ENCODE data around the gene TCTN3.
"Not testable (repeated sequence)": the region's sequence is repeated elsewhere in the genome, so short reads cannot be mapped to it uniquely, and the experiment has no call there.

Gene TCTN3

GRCh38 chr10:95626500-95626899 is 67.2 kb downstream of the TCTN3 start:
- DNase-seq (ENCODE audit: low read depth, low spot score) = no peak

GRCh38 chr10:95620415-95620814 is 73.3 kb downstream of the TCTN3 start:
- not testable (repeated sequence) for DNase-seq (ENCODE audit: low read depth, low spot score)

GRCh38 chr10:95618101-95618500 is 75.6 kb downstream of the TCTN3 start:
- no peak for DNase-seq (ENCODE audit: low read depth, low spot score)

- DNase-seq (ENCODE audit: low read depth, low spot score) = no peak
Observed at GRCh38 chr10:95616446-95616845, 77.3 kb downstream of the TCTN3 start.

All from ELF-1 (cell line).